ENCODE data around the gene ENOX2. TPM values are rescaled to one million over a fixed set of nuclear protein-coding genes. Genes with fewer than 3 reads are reported as not detected.
"Not testable (repeated sequence)": the region's sequence is repeated elsewhere in the genome, so short reads cannot be mapped to it uniquely, and the experiment has no call there.

Gene ENOX2
- total and polyA plus RNA-seq, 5 experiments from 2014 or later: 13.1 to 17.4 (median 15.1) TPM

DNA sequence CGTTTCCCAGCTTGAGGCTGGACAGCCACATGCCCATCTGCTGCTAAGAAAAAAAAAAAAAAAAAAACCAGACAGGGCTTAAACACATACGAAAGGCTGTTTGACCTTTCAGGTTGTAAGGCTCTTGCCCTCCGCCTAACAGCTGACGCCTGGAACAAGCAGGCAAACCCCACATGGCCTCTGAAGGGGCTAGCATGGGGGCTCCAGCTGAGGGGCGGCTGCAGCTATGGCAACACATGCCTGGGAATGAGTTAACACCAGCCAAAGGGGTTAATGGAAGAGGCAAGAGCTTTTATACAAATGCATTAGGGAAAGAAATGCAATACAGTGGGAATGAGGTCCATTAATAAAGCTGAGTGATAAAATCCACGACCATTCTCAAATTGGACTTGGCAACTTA is 183.6 kb downstream of the ENOX2 start:
- H3K9me3 Mint-ChIP-seq: no peaks in the 10 kb centered on the region
- peaks cover 0 to 19% (median 4%) of the 10 kb centered on the region in 3 donors for H3K36me3 Mint-ChIP-seq
- POLR2A ChIA-PET: no interaction called here
- H3K27ac Mint-ChIP-seq: no peak overlapping the region
- no peaks in the 10 kb centered on the region for H3K4me1 Mint-ChIP-seq
- no peak for DNase-seq
- no peak overlapping the region for H3K4me3 Mint-ChIP-seq
- ATAC-seq: no peak
- no peaks in the 10 kb centered on the region for H3K27me3 Mint-ChIP-seq

DNA sequence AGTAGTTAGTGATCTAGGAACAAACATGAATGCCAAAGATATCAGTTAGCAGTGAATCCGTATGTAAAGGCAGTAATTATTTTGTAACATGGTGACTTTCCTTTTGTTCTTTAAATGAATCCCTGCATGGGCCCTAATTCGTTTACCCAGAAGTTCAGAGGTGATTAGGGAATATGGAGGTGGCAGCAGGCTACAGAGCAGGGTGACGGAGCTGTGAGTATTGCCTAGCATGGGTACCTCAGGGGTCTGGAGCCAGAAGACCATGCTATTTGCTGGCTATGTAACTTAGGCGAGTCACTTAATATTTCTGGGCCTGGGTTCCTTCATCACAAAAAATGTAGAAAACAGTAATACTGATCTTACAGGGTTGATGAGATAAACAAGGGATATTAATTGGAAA is 184.9 kb downstream of the ENOX2 start:
- POLR2A ChIA-PET: no interaction called here
- no peaks in the 10 kb centered on the region for H3K27me3 Mint-ChIP-seq
- DNase-seq (no peak), ATAC-seq (no peak)
- no peak overlapping the region for H3K27ac Mint-ChIP-seq
- H3K36me3 Mint-ChIP-seq: peaks cover 0 to 19% (median 4%) of the 10 kb centered on the region in 3 donors
- H3K4me1 Mint-ChIP-seq: no peaks in the 10 kb centered on the region
- no peaks in the 10 kb centered on the region for H3K9me3 Mint-ChIP-seq
- no peak overlapping the region for H3K4me3 Mint-ChIP-seq

DNA sequence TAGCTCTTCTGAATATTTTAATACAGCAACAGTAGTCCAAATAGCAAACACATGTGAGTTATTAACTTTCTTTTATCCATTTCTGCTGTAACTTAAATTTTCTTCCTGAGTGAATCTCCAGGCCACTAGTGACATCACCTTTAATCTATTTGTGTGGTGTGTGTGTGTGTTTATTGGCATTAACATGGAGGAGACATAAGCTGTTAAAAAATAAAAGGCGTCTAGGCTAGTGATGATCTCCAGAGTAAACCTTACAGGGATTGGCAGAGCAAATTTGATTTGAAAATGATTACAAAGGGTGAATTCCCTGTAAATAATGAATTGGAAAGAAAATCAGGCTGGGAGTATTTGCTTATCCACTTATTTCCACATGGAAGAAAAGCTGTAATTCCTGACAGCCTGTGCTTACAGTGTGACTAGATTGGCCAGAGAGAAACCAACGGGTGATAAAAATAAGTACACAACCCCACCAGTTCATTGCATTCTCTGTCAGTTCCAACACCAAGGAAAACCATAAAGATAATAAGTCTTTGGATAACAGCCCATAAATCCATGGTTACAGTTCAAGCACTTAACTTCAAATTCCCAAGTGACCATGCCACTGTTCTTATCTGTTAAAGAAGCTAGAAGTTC is 186.1 kb downstream of the ENOX2 start:
- H3K36me3 Mint-ChIP-seq: peaks cover 0 to 19% (median 4%) of the 10 kb centered on the region in 3 donors
- no peak overlapping the region for H3K4me3 Mint-ChIP-seq
- no peaks in the 10 kb centered on the region for H3K27me3 Mint-ChIP-seq
- POLR2A ChIA-PET: no interaction called here
- H3K9me3 Mint-ChIP-seq: no peaks in the 10 kb centered on the region
- no peak for DNase-seq
- no peaks in the 10 kb centered on the region for H3K4me1 Mint-ChIP-seq
- no peak for ATAC-seq
- no peak overlapping the region for H3K27ac Mint-ChIP-seq

DNA sequence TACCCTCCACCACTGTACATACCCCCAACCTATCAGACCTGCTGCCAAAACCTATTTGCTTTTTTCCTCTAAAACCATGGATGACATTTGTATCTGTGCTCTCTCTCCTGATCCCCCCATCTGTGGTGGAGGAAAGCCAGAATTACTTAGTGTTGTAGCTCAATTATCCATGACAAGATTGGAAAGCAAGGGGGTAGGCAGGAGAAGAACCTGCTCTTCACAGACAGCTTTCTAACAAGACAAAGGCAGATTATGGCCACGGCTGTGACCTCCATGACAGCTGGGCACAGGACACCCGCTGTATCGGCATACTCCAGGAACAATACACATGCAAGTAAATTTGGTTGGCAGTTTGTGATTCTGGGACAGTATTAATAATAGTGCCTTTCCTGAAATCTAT is 186.7 kb downstream of the ENOX2 start:
- peaks cover 0 to under 1% (median 0%) of the 10 kb centered on the region in 4 donors for H3K4me1 Mint-ChIP-seq
- POLR2A ChIA-PET: no interaction called here
- H3K9me3 Mint-ChIP-seq: no peaks in the 10 kb centered on the region
- H3K4me3 Mint-ChIP-seq: no peak overlapping the region
- H3K27ac Mint-ChIP-seq: no peak overlapping the region
- no peaks in the 10 kb centered on the region for H3K27me3 Mint-ChIP-seq
- peaks cover 0 to 19% (median 4%) of the 10 kb centered on the region in 3 donors for H3K36me3 Mint-ChIP-seq
- DNase-seq (no peak), ATAC-seq (no peak)

DNA sequence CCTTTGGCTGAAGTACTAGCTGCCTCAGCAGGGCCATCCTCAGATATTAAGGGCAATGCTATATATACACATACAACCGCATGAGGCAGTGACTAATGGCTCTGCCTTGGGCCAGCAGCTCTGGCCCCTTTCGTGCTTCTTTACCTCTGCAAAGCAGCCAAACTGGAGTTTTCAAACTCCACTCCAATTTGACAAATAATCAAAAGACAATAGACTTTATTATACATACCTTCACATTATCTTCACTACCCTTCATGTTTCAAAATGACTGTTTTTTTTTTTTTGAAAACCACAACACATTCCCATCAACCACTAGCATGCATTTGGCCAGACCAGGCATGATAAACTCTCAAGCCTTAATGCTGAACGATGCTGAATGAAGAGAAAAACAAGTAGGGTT is 187.7 kb downstream of the ENOX2 start:
- no peak overlapping the region for H3K4me3 Mint-ChIP-seq
- ATAC-seq (no peak), DNase-seq (no peak)
- peaks cover 0 to 19% (median 4%) of the 10 kb centered on the region in 3 donors for H3K36me3 Mint-ChIP-seq
- H3K4me1 Mint-ChIP-seq: peaks cover 0 to 1% (median 0%) of the 10 kb centered on the region in 4 donors
- no peak overlapping the region for H3K27ac Mint-ChIP-seq
- no peaks in the 10 kb centered on the region for H3K9me3 Mint-ChIP-seq
- H3K27me3 Mint-ChIP-seq: no peaks in the 10 kb centered on the region
- POLR2A ChIA-PET: no interaction called here

DNA sequence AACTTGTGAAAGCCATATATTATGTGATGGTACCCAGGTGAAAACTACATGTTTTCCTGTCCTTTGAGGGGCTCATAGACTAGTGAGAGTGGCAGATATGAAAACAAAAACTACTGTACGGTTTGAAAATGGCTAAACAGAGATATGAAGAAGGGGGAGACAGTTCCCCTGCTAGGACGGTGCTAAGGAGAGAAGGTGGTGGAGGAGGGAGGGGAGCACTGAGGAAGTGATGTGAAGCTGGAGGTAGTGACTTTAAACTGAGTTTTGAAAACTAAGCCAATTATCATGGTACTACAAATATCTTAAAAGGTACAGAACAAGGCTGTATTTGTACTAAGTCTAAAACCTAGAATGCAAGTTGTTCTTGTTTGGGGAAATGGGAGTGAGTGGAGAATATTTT is 188.3 kb downstream of the ENOX2 start:
- DNase-seq (no peak), ATAC-seq (no peak)
- Mint-ChIP-seq H3K4me1 (peaks cover 0 to 1% (median 0%) of the 10 kb centered on the region in 4 donors), H3K27ac (peak overlapping the region in 2 of 10 donors; percentile 9 to 27), H3K36me3 (peaks cover 0 to 14% (median 4%) of the 10 kb centered on the region in 3 donors), H3K4me3 (no peak overlapping the region), H3K9me3 (no peaks in the 10 kb centered on the region), H3K27me3 (no peaks in the 10 kb centered on the region)
- POLR2A ChIA-PET: no interaction called here

DNA sequence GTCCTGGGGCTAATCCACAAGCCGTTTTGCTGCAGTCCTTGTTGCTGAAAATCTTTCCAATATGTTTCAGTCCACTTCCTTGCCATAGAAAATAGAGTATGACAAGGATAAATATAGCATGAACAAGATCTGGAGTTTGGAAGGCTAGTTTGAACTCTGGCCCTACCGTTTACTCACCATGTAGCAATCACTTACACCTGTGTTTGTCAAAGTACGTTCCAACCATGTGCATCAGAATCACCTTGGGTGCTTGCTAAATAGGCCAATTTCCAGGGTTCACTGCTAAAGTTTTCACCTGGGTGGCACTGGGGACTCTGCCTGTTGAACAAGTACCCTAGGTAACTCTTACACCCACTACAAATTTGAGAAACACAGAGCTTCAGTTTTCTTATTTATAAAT is 188.9 kb downstream of the ENOX2 start:
- no peaks in the 10 kb centered on the region for H3K9me3 Mint-ChIP-seq
- DNase-seq: no peak
- H3K4me3 Mint-ChIP-seq: no peak overlapping the region
- no peak for ATAC-seq
- H3K4me1 Mint-ChIP-seq: peaks cover 0 to 1% (median 0%) of the 10 kb centered on the region in 4 donors
- H3K27ac Mint-ChIP-seq: no peak overlapping the region
- POLR2A ChIA-PET: no interaction called here
- peaks cover 0 to 10% (median 4%) of the 10 kb centered on the region in 3 donors for H3K36me3 Mint-ChIP-seq
- no peaks in the 10 kb centered on the region for H3K27me3 Mint-ChIP-seq

DNA sequence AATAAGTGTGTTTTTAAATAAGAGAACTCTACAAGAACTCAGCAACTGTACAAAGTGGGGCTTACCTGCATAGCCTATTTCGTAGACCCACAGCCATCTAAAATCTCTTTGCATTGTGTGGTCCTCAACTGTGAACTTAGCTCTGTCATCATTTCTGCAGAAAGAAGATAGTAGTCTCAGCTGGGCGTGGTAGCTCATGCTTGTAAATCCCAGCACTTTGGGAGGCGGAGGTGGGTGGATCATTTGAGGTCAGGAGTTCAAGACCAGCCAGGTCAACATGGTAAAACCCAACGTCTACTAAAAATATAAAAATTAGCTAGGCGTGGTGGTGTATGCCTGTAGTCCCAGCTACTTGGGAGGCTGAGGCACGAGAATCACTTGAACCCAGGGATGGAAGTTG is 193.8 kb downstream of the ENOX2 start:
- DNase-seq, H3K27ac Mint-ChIP-seq, H3K27me3 Mint-ChIP-seq, H3K4me3 Mint-ChIP-seq, H3K4me1 Mint-ChIP-seq, H3K36me3 Mint-ChIP-seq, ATAC-seq, POLR2A ChIA-PET, H3K9me3 Mint-ChIP-seq: not testable (repeated sequence)

DNA sequence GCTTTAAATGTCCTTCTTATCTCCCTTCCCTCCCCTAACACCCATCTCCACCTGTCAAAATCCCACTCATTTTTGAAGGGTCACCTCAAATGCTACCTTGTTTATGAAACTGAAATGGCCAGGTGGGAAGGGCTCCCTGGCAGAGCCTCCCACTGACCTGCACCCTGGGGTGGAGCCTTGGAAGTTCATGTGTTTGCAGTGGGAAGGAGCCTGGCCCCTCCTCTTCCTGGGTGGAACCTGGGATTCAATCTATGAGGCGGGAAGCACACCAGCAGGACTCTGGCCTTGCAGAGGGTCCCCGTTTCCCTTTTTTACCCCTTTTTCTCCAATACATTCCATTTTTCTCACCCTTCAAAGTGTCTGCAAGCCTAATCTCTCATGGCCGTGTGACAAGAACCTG is 197.4 kb downstream of the ENOX2 start:
- Mint-ChIP-seq H3K4me1 (peaks cover 0 to 1% (median 0%) of the 10 kb centered on the region in 4 donors), H3K27me3 (no peaks in the 10 kb centered on the region), H3K27ac (no peak overlapping the region), H3K36me3 (no peaks in the 10 kb centered on the region), H3K9me3 (no peaks in the 10 kb centered on the region), H3K4me3 (no peak overlapping the region)
- DNase-seq: no peak
- POLR2A ChIA-PET: no interaction called here
- no peak for ATAC-seq

DNA sequence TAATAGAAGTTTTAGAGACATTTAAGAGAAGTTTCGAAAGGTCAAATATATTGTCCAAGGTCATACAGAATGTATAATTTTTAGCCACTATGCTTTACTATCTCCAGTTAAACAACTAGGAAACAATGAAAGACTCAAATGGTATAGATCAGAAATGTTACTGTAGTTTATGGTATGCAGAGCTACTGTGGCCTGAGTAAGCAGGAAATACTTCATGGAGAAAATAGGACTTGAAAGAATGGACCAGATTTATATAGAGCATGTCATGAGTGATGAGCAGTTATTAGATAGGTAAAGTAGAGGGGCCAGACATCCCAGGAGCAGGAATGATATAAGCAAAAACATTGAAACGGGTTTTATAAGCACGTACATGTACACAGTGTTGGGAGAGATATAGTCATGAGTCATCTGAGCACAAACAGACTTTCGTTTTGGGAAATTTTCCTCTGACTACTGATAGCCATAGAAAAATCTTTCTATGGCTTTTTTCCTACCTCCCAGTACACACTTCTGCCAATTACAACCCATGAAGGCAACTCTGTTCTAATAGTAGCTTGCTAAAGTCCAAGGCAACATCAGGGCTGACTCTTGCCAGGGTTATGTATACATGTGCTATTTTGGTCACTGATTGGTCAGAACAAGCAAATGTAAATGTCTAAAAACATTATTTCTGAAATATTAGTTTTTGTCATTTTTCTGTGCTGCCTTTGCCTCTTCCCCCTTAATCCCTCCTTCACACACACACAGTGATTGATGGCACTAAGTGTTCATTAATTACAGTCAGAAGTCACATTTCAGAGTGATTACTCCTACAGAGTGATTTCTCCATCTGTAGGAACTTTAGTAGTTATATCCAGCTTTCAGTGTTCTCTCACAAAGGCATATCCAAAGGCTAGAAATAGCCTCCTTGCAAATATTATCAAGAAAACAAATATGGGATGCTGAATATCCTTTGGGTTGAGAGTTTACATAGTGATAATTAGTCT is 198.7 kb downstream of the ENOX2 start:
- DNase-seq: no peak
- Mint-ChIP-seq H3K27me3 (no peaks in the 10 kb centered on the region), H3K4me1 (peaks cover 0 to 1% (median 0%) of the 10 kb centered on the region in 4 donors), H3K27ac (no peak overlapping the region), H3K9me3 (no peaks in the 10 kb centered on the region), H3K4me3 (no peak overlapping the region), H3K36me3 (peaks cover 0 to 9% (median 6%) of the 10 kb centered on the region in 3 donors)
- POLR2A ChIA-PET: no interaction called here
- ATAC-seq: no peak

DNA sequence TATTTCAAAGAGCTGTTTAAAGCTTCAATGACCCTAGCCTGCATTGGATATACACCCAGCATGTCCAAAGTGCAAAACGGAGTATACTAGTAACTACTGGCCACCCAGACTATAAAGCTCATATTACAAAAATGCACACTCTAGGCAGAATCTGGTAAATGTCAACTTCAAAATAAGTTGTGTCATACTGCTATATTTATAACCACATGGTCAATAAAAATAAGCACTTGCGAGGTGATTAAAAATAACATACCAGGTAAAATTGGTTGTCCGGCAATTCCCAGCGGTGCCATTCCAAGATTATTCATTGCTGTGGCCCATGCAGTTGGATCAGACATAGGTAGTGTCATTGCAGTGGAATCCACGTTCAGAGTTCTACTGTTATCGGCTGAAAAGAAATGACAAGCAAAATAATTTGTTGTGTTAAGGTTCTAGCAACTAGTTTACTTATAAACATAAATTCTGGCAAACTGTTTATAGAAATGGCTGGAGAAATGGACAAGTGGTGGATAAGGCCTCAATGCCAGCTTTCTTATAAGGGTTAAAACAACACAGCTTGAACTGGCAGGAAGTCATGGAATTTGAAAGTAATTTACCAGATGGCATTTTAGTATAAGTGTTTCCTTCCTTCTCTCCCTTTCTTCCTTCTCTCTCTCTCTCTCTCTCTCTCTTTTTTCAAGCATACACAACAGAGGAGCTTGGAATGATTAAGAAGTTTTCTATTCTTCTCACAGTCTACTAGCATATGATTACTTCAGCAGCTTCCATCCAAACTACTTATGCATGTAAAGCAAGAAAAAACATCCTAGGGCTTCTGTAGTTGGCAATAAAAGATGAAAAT is 199.9 kb downstream of the ENOX2 start:
- H3K4me1 Mint-ChIP-seq: peaks cover 0 to 1% (median 0%) of the 10 kb centered on the region in 4 donors
- H3K27me3 Mint-ChIP-seq: no peaks in the 10 kb centered on the region
- H3K27ac Mint-ChIP-seq: no peak overlapping the region
- DNase-seq (no peak), ATAC-seq (no peak)
- no peak overlapping the region for H3K4me3 Mint-ChIP-seq
- peaks cover 0 to 15% (median 14%) of the 10 kb centered on the region in 3 donors for H3K36me3 Mint-ChIP-seq
- POLR2A ChIA-PET: no interaction called here
- no peaks in the 10 kb centered on the region for H3K9me3 Mint-ChIP-seq

DNA sequence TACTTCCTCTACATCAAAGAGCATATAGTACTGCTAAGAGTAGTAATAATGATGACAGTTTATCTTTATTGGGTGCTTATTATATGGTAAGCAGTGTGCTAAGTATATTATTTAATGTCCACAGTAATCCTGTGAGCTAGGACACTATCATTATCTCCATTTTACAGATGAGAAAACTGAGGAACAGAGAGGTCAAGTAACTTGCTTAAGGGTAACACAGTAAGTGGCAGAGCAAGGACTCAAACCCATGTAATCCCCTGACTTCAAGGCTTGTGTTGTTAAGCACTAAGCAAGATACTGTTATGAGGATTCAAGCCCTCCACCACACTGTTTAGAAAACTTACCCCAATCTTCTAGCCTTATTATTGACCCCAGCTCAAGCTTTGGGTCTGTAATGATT is 202.4 kb downstream of the ENOX2 start:
- POLR2A ChIA-PET: no interaction called here
- H3K27ac Mint-ChIP-seq: no peak overlapping the region
- no peaks in the 10 kb centered on the region for H3K4me1 Mint-ChIP-seq
- H3K4me3 Mint-ChIP-seq: no peak overlapping the region
- no peaks in the 10 kb centered on the region for H3K27me3 Mint-ChIP-seq
- peaks cover 0 to 20% (median 17%) of the 10 kb centered on the region in 3 donors for H3K36me3 Mint-ChIP-seq
- ATAC-seq (no peak), DNase-seq (no peak)
- H3K9me3 Mint-ChIP-seq: no peaks in the 10 kb centered on the region

DNA sequence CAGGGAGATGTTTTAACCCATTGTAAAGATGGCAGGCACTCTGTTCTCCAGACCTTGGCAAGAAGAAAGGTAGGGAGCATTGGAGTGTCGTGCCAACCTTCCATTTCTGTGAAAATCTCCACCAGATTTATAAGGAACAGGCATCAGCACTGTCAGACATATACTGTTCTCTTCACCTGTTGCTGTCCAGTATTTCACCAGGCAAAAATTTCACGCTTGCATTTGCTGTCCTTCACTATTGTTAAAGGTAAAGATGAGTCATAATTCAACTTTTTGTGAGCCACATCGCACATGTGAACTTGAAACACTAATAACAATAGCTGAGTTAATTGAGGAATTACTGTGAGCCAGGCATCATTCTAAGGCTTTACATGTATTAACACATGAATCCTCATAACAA is 203.4 kb downstream of the ENOX2 start:
- no peak overlapping the region for H3K4me3 Mint-ChIP-seq
- ATAC-seq: no peak
- H3K27ac Mint-ChIP-seq: peak overlapping the region in 1 of 10 donors; percentile 3
- POLR2A ChIA-PET: no interaction called here
- peaks cover 0 to 20% (median 17%) of the 10 kb centered on the region in 3 donors for H3K36me3 Mint-ChIP-seq
- DNase-seq: no peak
- H3K9me3 Mint-ChIP-seq: no peaks in the 10 kb centered on the region
- H3K4me1 Mint-ChIP-seq: no peaks in the 10 kb centered on the region
- no peaks in the 10 kb centered on the region for H3K27me3 Mint-ChIP-seq

All from naive thymus-derived CD8-positive, alpha-beta T cell (primary cell).